SU-DHL-6 (cell line): ENCODE measurements around the gene APOL4.

Experiments used
- CTCF ChIP-seq: fragments of 200-600 bp; sonication (generic); IDR thresholded peaks from one replicate; pipeline ENCODE4 v1.5.1; 2017; ENCODE audit warnings: antibody characterized with exemption, mild to moderate bottlenecking, low read length, moderate library complexity; ENCODE audit not compliant: insufficient read depth, poor library complexity, severe bottlenecking
- EZH2phosphoT487 ChIP-seq: fragments of 200-600 bp; sonication (generic), shearing (Covaris generic); conservative IDR thresholded peaks from 2 replicates; pipeline ENCODE4 v1.6.1; 2018; ENCODE audit warnings: mild to moderate bottlenecking, antibody characterized with exemption, low read length, moderate library complexity, mixed read lengths

GRCh38 chr22:36147196-36147791 lies 54.3 kb downstream of the APOL4 start:
- TF ChIP-seq CTCF (no peak), EZH2phosphoT487 (no peak)
